ENCODE results near the gene NOL6. TPM values are rescaled to one million over a fixed set of nuclear protein-coding genes. Genes with fewer than 3 reads are reported as not detected.

Gene NOL6
- total and polyA plus RNA-seq, 9 of the 15 experiments (the other 6 are each of a cell fraction or from before 2014, with no cell fraction given) = 7.7 to 58.9 (median 27.0) TPM

GRCh38 chr9:33473643-33474352 lies at the start of gene NOL6 (continued):
- TF ChIP-seq, protein P1, sequence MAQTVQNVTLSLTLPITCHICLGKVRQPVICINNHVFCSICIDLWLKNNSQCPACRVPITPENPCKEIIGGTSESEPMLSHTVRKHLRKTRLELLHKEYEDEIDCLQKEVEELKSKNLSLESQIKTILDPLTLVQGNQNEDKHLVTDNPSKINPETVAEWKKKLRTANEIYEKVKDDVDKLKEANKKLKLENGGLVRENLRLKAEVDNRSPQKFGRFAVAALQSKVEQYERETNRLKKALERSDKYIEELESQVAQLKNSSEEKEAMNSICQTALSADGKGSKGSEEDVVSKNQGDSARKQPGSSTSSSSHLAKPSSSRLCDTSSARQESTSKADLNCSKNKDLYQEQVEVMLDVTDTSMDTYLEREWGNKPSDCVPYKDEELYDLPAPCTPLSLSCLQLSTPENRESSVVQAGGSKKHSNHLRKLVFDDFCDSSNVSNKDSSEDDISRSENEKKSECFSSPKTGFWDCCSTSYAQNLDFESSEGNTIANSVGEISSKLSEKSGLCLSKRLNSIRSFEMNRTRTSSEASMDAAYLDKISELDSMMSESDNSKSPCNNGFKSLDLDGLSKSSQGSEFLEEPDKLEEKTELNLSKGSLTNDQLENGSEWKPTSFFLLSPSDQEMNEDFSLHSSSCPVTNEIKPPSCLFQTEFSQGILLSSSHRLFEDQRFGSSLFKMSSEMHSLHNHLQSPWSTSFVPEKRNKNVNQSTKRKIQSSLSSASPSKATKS (CRISPR knock-in tag; IDR thresholded peaks at IDR 0.05) = no peak
- TF ChIP-seq SIN3A (IDR thresholded peaks at IDR 0.05; ENCODE audit: borderline replicate concordance in 2 of 2, control insufficient read depth in 1 of 2, low read depth in 2 of 2, low read length in 2 of 2) = peak; percentile 97
- peak; percentile 72 for TF ChIP-seq SP2 (IDR thresholded peaks at IDR 0.05; ENCODE audit: extremely low read depth, low read depth, low read length, poor library complexity, severe bottlenecking)
- TF ChIP-seq XRCC3 (IDR thresholded peaks at IDR 0.05) = no peak
- peak; percentile 80; the same call in 1 of the 2 replicates for TF ChIP-seq SPI1 (IDR thresholded peaks at IDR 0.05; ENCODE audit: borderline replicate concordance, low read depth, low read length)
- peak; percentile 67 for TF ChIP-seq HCFC1 (IDR thresholded peaks at IDR 0.05; ENCODE audit: low read depth, low read length)
- no peak for TF ChIP-seq TEAD4 (IDR thresholded peaks at IDR 0.05; ENCODE audit: low read length)
- TF ChIP-seq TEAD4 (CRISPR knock-in tag; IDR thresholded peaks at IDR 0.05; ENCODE audit: borderline replicate concordance) = no peak
- peak; percentile 92 for TF ChIP-seq FOS (IDR thresholded peaks at IDR 0.05; ENCODE audit: extremely low read depth, insufficient read length)
- TF ChIP-seq MYNN (IDR thresholded peaks at IDR 0.05) = no peak
- no peak for TF ChIP-seq MYNN (CRISPR knock-in tag; IDR thresholded peaks at IDR 0.05)
- TF ChIP-seq VEZF1 (CRISPR knock-in tag; IDR thresholded peaks at IDR 0.05) = peak; percentile 37; the same call in 1 of the 2 replicates
- TF ChIP-seq HNRNPL (IDR thresholded peaks at IDR 0.05; ENCODE audit: low read depth, low read length) = no peak
- TF ChIP-seq KDM5B (IDR thresholded peaks at IDR 0.05; ENCODE audit: insufficient replicate concordance, low read depth, low read length) = peak; percentile 53
- TF ChIP-seq HNRNPLL (IDR thresholded peaks at IDR 0.05; ENCODE audit: low read depth, low read length, poor library complexity, severe bottlenecking) = peak; percentile 20
- peak; percentile 95 for TF ChIP-seq E4F1 (CRISPR knock-in tag; IDR thresholded peaks at IDR 0.05; ENCODE audit: borderline replicate concordance)
- no peak for TF ChIP-seq SRSF9 (IDR thresholded peaks at IDR 0.05; ENCODE audit: borderline replicate concordance, low read depth, low read length)
- TF ChIP-seq GTF2E2 (tag; IDR thresholded peaks at IDR 0.05) = 0 out of 2 replicates have a peak, but pooled peaks have one; percentile 25
- peak; percentile 81 for TF ChIP-seq ZSCAN29 (IDR thresholded peaks at IDR 0.05)
- peak; percentile 84 for TF ChIP-seq CREB3L1 (IDR thresholded peaks at IDR 0.05; ENCODE audit: borderline replicate concordance, low read depth)
